ENCODE results near the gene HLA-A. TPM values are rescaled to one million over a fixed set of nuclear protein-coding genes. Genes with fewer than 3 reads are reported as not detected.

HLA-A gene
- total and polyA plus RNA-seq, 2 experiments from 2014 or later: 339 to 349 TPM

DNA sequence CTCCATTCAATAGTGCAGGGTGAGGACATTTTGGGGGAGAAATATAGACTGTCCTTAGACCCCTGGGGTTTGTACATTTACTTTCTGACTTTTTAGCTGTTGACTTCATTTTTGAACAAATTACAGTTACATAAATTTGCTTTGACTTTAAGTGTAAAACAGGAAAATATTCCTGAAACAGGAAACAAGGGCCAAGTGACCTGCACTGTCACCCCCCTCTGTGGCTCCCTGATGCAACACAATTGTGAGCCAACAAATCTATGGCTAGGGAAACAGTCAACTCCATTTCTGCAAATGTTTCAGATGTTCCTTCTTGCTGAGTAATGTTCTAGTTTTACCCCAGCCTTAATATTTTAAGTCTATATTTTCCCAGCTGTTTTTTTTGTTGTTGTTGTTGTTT is 39.8 kb downstream of the HLA-A start:
- Histone ChIP-seq H3K4me3 (no peak overlapping the region), H3K27me3 (no peaks in the 10 kb centered on the region), H3K4me1 (ENCODE audit: insufficient read depth) (no peaks in the 10 kb centered on the region), H4K20me1 (ENCODE audit: insufficient read depth, poor library complexity, severe bottlenecking) (no peaks in the 10 kb centered on the region), H3K4me2 (no peak overlapping the region), H3K79me2 (no peaks in the 10 kb centered on the region), H3K27ac (no peak overlapping the region), H3K9me3 (ENCODE audit: low read depth) (no peaks in the 10 kb centered on the region), H3K9me2 (replicated peaks; ENCODE audit: insufficient read depth) (no peaks in the 10 kb centered on the region), H2AFZ (no peak overlapping the region), H3K36me3 (replicated peaks; ENCODE audit: insufficient read depth, low read depth) (no peaks in the 10 kb centered on the region)
- TF ChIP-seq EZH2 (IDR thresholded peaks at IDR 0.05; ENCODE audit: borderline replicate concordance) (no peak), EZH2phosphoT487 (IDR thresholded peaks at IDR 0.05; ENCODE audit: low read depth, severe bottlenecking, unreplicated experiment) (no peak)
- TF ChIP-seq, protein P1, sequence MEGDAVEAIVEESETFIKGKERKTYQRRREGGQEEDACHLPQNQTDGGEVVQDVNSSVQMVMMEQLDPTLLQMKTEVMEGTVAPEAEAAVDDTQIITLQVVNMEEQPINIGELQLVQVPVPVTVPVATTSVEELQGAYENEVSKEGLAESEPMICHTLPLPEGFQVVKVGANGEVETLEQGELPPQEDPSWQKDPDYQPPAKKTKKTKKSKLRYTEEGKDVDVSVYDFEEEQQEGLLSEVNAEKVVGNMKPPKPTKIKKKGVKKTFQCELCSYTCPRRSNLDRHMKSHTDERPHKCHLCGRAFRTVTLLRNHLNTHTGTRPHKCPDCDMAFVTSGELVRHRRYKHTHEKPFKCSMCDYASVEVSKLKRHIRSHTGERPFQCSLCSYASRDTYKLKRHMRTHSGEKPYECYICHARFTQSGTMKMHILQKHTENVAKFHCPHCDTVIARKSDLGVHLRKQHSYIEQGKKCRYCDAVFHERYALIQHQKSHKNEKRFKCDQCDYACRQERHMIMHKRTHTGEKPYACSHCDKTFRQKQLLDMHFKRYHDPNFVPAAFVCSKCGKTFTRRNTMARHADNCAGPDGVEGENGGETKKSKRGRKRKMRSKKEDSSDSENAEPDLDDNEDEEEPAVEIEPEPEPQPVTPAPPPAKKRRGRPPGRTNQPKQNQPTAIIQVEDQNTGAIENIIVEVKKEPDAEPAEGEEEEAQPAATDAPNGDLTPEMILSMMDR (IDR thresholded peaks at IDR 0.05; ENCODE audit: poor library complexity): no peak
- no peak for DNase-seq (ENCODE audit: low spot score)

GRCh38 chr6:29984232-29984631 is 41.9 kb downstream of the HLA-A start:
- Histone ChIP-seq H3K4me2 (no peak overlapping the region), H2AFZ (no peak overlapping the region), H3K27ac (no peak overlapping the region), H3K9me2 (replicated peaks; ENCODE audit: insufficient read depth) (no peaks in the 10 kb centered on the region), H3K4me1 (ENCODE audit: insufficient read depth) (no peaks in the 10 kb centered on the region), H4K20me1 (ENCODE audit: insufficient read depth, poor library complexity, severe bottlenecking) (no peaks in the 10 kb centered on the region), H3K4me3 (no peak overlapping the region), H3K27me3 (no peaks in the 10 kb centered on the region), H3K79me2 (no peaks in the 10 kb centered on the region), H3K36me3 (replicated peaks; ENCODE audit: insufficient read depth, low read depth) (no peaks in the 10 kb centered on the region), H3K9me3 (ENCODE audit: low read depth) (no peaks in the 10 kb centered on the region)
- no peak for DNase-seq (ENCODE audit: low spot score)
- 91% methylated on average over 3 of the region's 3 CpGs for WGBS (ENCODE audit: low lambda C conversion rate, missing lambda C conversion rate)
- no peak for TF ChIP-seq EZH2phosphoT487 (IDR thresholded peaks at IDR 0.05; ENCODE audit: low read depth, severe bottlenecking, unreplicated experiment)
- no peak for TF ChIP-seq EZH2 (IDR thresholded peaks at IDR 0.05; ENCODE audit: borderline replicate concordance)
- TF ChIP-seq, protein P1 (IDR thresholded peaks at IDR 0.05; ENCODE audit: poor library complexity): no peak

DNA sequence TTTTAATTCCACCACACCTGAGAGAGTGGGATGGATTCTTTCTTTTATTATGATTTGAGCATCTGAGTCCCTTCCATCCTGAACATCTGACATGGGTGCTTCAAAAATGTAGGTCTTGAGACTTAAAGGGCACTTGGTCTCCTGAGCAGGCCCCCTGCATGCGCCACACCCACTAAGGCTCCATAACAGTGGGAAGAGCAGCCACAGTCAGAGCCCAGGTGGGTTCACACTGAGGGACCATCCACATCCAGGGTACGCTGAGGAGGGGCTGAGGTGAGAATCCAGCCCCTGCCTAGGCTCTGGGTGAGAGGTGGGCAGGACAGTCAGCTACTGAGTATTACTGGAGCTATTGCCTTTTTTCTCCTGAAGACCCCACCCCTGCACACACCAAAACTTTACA is 42.7 kb downstream of the HLA-A start:
- WGBS (ENCODE audit: low lambda C conversion rate, missing lambda C conversion rate): 100% methylated on average over 2 of the region's 2 CpGs
- no peaks in the 10 kb centered on the region for H3K79me2 ChIP-seq
- no peaks in the 10 kb centered on the region for H3K9me3 ChIP-seq (ENCODE audit: low read depth)
- H3K9me2 ChIP-seq (replicated peaks; ENCODE audit: insufficient read depth): no peaks in the 10 kb centered on the region
- no peaks in the 10 kb centered on the region for H4K20me1 ChIP-seq (ENCODE audit: insufficient read depth, poor library complexity, severe bottlenecking)
- H3K27me3 ChIP-seq: peaks cover under 1% of the 10 kb centered on the region
- no peaks in the 10 kb centered on the region for H3K4me1 ChIP-seq (ENCODE audit: insufficient read depth)
- no peak overlapping the region for H3K27ac ChIP-seq
- H3K4me2 ChIP-seq: no peak overlapping the region
- TF ChIP-seq EZH2phosphoT487 (IDR thresholded peaks at IDR 0.05; ENCODE audit: low read depth, severe bottlenecking, unreplicated experiment) (no peak), EZH2 (IDR thresholded peaks at IDR 0.05; ENCODE audit: borderline replicate concordance) (no peak)
- TF ChIP-seq, protein P1 (IDR thresholded peaks at IDR 0.05; ENCODE audit: poor library complexity): no peak
- H3K36me3 ChIP-seq (replicated peaks; ENCODE audit: insufficient read depth, low read depth): no peaks in the 10 kb centered on the region
- no peak overlapping the region for H2AFZ ChIP-seq
- H3K4me3 ChIP-seq: no peak overlapping the region
- DNase-seq (ENCODE audit: low spot score): no peak
